Astrocyte (in vitro differentiated cells and primary cell): ENCODE results near the gene SMCO1.

Experiments used
- CTCF ChIP-seq: IDR thresholded peaks from 2 replicates; pipeline ENCODE4 v1.5.1; 2011; ENCODE audit warnings: low read depth, mild to moderate bottlenecking, inconsistent platforms, low read length, moderate library complexity; ENCODE audit not compliant: insufficient read depth
- EZH2 ChIP-seq: IDR thresholded peaks from 2 replicates; pipeline ENCODE4 v1.6.1; 2012; ENCODE audit warnings: mild to moderate bottlenecking, low read length, inconsistent platforms; ENCODE audit not compliant: insufficient read depth

- TF ChIP-seq EZH2 (no peak), CTCF (no peak)
Observed at GRCh38 chr3:196502775-196503195, 12.4 kb downstream of the SMCO1 start.
